Subcutaneous adipose tissue (tissue), 4 donors: Measurements from ENCODE around the gene IGFBP7. TPM values are rescaled to one million over a fixed set of nuclear protein-coding genes. Genes with fewer than 3 reads are reported as not detected.

Source experiments
- total RNA-seq, 4 donors: library from RNA; depleted of rRNA; stranded (reverse); fragments of >200 nt; gene quantifications; one replicate each; pipeline ENCODE4 v1.1.0, GENCODE V29; 2016
- TF ChIP-seq, protein P1 (sequence below): fragments of 450-650 bp; IDR thresholded peaks from one replicate; pipeline ENCODE4 v1.5.1; 2016; ENCODE audit warnings: low read depth, mild to moderate bottlenecking, control low read depth, antibody characterized with exemption, moderate library complexity

The IGFBP7 gene
- total RNA-seq, 4 donors from 2014 or later: 297 to 713 (median 515) TPM

DNA sequence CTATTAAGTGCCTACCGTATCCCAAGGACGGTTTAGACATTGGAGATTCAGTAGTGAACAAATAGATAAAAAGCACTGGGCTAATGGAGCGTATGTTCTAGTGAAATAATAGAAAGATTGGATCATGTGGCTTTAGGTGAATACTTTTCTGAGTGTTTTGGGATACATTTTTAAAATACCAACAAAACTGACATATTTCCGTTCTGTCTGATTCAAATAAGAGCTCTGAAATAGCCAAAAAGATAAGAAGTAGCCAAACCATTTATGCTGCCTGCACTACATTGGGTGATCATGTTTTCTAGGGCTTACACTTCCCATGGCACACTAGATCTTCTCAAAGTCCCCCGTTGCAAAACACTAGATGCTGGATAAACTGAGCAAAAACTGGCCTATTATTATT lies 14.2 kb downstream of the IGFBP7 start:
- TF ChIP-seq, protein P1, sequence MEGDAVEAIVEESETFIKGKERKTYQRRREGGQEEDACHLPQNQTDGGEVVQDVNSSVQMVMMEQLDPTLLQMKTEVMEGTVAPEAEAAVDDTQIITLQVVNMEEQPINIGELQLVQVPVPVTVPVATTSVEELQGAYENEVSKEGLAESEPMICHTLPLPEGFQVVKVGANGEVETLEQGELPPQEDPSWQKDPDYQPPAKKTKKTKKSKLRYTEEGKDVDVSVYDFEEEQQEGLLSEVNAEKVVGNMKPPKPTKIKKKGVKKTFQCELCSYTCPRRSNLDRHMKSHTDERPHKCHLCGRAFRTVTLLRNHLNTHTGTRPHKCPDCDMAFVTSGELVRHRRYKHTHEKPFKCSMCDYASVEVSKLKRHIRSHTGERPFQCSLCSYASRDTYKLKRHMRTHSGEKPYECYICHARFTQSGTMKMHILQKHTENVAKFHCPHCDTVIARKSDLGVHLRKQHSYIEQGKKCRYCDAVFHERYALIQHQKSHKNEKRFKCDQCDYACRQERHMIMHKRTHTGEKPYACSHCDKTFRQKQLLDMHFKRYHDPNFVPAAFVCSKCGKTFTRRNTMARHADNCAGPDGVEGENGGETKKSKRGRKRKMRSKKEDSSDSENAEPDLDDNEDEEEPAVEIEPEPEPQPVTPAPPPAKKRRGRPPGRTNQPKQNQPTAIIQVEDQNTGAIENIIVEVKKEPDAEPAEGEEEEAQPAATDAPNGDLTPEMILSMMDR: no peak

DNA sequence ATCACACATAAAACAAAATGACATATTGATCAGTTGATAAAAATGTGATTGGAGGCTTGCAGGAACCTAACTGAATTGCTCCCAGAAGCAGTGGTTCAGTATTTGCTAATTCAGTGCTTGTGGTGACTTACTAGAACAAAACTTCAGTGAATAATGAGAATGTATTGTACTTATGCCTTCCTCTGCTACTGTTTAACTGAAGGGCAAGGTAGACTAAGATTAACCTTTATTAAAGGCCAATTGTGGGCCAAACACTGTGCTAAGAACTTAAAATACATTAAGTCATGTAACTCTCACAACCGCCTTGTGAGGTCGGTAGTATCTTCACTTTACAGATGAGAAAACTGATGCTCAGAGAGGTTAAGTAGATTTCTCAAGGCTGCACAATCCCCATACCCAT lies 14.9 kb downstream of the IGFBP7 start:
- TF ChIP-seq, protein P1: no peak

DNA sequence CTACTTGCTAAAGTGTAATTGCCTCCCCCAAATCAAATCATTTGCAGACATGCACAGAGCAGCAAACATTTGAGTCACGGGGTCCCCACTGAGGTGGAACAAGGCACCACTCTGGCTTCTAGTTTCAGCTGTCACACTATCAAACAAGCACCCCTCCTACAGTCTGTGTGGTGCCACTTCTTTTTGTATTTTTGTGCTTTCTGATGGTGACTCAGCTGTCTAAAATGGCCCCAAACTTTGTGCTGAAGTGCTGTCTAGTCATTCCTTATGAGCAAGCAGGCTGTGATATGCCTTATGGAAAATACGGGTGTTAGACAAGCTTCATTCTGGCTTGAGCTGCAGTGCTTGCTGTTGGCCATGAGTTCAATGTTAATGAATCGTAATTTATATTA lies 15.4 kb downstream of the IGFBP7 start:
- TF ChIP-seq, protein P1: no peak

DNA sequence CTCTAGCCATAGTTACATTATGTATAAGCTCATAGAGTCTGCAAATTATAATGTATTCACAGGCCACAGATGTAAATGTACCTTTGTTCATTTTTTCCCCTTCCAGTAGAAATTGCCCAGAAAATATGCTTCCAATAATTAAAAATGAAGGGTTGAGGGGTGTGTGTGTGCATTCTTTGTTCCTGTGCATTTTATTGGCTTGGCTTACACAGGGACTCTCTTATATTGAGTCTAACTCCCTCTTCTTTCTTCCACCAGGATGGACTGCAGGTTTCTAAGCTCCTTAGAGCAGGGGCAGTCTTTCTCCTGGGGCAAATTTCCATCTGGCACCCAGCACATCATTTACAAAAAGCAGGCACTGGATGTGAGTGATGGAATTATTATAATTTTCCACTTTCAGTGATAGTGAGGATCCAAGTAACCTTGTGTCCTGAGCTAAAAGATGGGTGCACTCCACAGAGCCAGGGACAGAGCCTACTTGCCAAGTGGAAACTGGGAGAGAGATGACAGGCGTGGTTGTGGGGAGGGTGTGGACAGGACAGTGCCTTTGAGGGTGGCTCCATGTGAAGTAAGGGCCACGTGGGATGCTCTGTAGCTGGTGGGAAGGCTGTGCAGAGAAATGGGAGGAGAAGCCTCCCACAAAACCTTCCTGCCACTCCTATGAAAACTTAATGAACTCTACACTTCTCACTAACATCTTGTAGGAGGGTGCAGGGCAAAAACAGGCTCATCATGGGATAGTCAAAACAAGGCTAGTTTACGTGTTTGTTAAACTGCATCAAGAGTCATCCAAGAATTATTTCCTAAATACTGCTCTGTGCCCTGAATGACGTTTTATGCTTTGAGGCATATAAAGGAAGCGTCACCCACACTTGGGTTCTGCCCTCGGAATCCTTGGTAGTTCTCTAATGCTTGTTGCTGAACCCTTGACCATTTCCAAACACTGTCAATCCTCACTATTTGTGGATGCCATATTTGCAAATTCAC lies 16.0 kb downstream of the IGFBP7 start:
- TF ChIP-seq, protein P1: no peak

DNA sequence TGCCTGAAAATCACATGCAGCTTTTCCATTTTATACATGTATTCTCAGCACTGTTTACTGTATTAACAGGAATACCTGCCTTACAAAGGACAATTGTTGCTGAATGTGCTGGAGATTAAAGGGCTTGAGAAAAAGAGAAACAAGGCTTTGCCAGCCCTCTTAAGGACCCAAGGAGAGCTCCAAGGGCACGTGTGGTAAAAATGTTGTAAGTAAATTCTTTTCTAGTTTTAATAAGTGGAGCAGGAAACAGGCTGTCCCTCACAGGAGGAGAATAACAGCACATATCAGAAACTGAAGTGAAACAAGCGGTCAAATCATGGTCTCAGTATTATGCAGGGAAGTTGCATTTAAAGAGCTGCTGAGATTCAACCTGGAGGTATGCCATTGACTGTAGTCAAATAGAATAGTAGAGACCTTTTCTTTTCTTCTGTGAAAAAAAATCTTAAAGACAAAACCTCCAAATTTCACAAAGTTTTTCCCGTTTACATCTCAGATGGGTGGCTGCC lies 18.5 kb downstream of the IGFBP7 start:
- TF ChIP-seq, protein P1: no peak

DNA sequence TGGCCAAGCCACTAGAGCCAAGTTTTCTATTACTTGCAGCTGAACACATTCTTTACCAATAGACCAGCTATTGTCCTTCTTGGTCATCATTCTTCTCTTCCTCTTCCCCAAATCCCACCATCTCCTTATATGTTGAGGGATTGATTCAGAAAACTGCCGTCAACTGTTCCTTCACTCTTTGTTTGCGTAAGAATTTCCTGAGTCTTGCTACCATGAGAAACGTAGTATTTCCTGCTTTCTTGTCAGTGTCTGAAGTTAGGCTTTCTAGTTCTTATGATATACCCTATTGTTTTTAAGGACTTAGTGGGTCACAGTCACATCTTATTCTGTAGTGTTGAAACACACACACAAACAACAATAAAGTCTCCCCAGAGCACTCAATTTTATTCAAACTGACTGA lies 20.1 kb downstream of the IGFBP7 start:
- TF ChIP-seq, protein P1: no peak

DNA sequence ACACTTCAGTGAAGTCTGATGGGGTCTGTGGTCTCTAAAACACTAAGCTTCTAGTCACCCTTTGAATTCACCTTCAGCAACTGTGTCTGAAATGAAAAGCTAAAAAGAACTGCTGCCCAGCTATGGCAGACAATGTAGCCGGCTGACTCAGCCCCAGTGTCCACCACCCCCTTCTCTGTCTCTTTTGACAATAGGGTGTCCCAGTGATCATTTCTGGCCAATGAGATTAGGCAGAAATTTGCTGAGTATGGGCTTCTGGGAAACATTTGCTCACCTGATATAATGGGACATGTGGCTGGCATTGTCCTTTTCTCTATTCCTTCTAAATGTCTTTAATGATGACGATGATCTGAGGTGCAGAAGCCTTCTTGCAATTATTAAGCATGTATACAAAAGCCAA lies 20.6 kb downstream of the IGFBP7 start:
- TF ChIP-seq, protein P1: no peak
